OCI-LY3 (cell line): ENCODE results near the gene SLCO4C1.
"Not testable (repeated sequence)": the region's sequence is repeated elsewhere in the genome, so short reads cannot be mapped to it uniquely, and the experiment has no call there.

ENCODE experiments used
- H2AFZ ChIP-seq: fragments of 200-600, 300-600 bp; shearing (Covaris generic); 2 replicates; pipeline ENCODE4 v1.6.0; 2014; ENCODE audit warnings: antibody characterized with exemption, low read depth, low read length
- H3K27ac ChIP-seq: fragments of 200-600, 300-600 bp; sonication (generic); 2 replicates; pipeline ENCODE4 v1.5.1; 2014; ENCODE audit warnings: mild to moderate bottlenecking, low read length, moderate library complexity, mixed read lengths
- H3K27me3 ChIP-seq: fragments of 200-600, 300-600 bp; sonication (generic); 2 replicates; pipeline ENCODE4 v1.6.1; 2014; ENCODE audit warnings: low read depth, low read length, mixed read lengths
- H3K36me3 ChIP-seq: fragments of 200-600, 300-600 bp; sonication (generic); replicated peaks from 2 replicates; pipeline ENCODE3; 2014; ENCODE audit warnings: low read depth, low read length, mixed read lengths
- H3K4me1 ChIP-seq: fragments of 300-600, 200-600 bp; sonication (generic); 2 replicates; pipeline ENCODE4 v1.6.1; 2014; ENCODE audit warnings: low read length, mixed read lengths
- H3K4me2 ChIP-seq: fragments of 200-600, 300-600 bp; sonication (generic); 2 replicates; pipeline ENCODE4 v1.6.1; 2014; ENCODE audit warnings: low read length, mixed read lengths
- H3K4me3 ChIP-seq: fragments of 300-600, 200-600 bp; sonication (generic); 2 replicates; pipeline ENCODE4 v1.5.1; 2014; ENCODE audit warnings: antibody characterized with exemption, mild to moderate bottlenecking, low read length, moderate library complexity
- H3K79me2 ChIP-seq: fragments of 300-600, 200-600 bp; shearing (Covaris generic); 2 replicates; pipeline ENCODE4 v1.6.1; 2014; ENCODE audit warnings: mild to moderate bottlenecking, low read length, mixed read lengths
- H3K9ac ChIP-seq: fragments of 300-600, 200-600 bp; shearing (Covaris generic); 2 replicates; pipeline ENCODE4 v1.6.0; 2014; ENCODE audit warnings: mild to moderate bottlenecking, low read length, moderate library complexity
- H3K9me3 ChIP-seq: fragments of 200-600, 300-600 bp; shearing (Covaris generic); 2 replicates; pipeline ENCODE4 v1.6.1; 2014; ENCODE audit warnings: low read length, mixed read lengths; ENCODE audit not compliant: insufficient read depth
- H4K20me1 ChIP-seq: fragments of 200-600, 300-600 bp; sonication (generic); 2 replicates; pipeline ENCODE4 v1.6.1; 2016; ENCODE audit warnings: low read length, mixed read lengths; ENCODE audit not compliant: insufficient read depth
- EZH2phosphoT487 ChIP-seq: fragments of 200-600 bp; shearing (Covaris generic); IDR thresholded peaks from 2 replicates; pipeline ENCODE4 v1.6.1; 2018; ENCODE audit warnings: antibody characterized with exemption, mixed run types, low read depth
- TF ChIP-seq, protein P1 (sequence below): fragments of 200-600, 300-600 bp; sonication (generic); IDR thresholded peaks from 2 replicates; pipeline ENCODE4 v1.5.1; 2014; ENCODE audit warnings: antibody characterized with exemption, low read length, low read depth

Gene SLCO4C1, protein sequence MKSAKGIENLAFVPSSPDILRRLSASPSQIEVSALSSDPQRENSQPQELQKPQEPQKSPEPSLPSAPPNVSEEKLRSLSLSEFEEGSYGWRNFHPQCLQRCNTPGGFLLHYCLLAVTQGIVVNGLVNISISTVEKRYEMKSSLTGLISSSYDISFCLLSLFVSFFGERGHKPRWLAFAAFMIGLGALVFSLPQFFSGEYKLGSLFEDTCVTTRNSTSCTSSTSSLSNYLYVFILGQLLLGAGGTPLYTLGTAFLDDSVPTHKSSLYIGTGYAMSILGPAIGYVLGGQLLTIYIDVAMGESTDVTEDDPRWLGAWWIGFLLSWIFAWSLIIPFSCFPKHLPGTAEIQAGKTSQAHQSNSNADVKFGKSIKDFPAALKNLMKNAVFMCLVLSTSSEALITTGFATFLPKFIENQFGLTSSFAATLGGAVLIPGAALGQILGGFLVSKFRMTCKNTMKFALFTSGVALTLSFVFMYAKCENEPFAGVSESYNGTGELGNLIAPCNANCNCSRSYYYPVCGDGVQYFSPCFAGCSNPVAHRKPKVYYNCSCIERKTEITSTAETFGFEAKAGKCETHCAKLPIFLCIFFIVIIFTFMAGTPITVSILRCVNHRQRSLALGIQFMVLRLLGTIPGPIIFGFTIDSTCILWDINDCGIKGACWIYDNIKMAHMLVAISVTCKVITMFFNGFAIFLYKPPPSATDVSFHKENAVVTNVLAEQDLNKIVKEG

DNA sequence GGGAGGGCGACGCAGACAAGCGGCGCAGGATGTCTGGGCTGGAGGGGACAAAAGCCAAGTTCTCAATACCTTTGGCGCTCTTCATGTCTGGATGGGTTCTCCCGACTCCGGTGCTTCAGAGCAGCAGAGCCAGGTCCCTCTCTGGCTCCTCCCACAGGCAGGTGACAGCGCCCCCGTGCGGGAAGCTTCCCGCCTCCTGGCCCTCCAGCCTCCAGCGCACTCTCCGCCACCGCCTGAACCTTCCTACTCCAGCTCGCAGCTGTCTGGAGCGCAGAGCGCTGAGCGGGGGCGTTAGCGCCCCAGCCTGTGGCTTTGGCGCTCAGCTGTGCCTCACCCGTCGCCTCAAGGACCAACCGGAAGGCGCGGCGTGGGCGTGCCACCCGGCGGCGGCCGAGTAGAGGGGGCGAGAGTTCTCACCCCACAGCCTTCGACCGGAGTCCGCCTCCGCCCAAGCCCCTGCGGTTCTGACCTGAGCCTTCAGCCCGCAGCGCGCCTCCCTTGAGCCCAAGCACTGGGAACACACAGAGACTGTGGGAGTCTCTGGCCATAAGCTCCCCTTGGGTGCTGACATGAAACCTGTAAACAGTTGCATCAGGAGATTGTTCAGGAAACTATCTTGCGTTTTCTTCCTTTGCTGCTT, at the start of gene SLCO4C1:
Gene SLCO4C1 (minus strand): TSS at position 107 of the 640 bp plus-strand sequence. CDS start 22 bp downstream, at position 85.
- Histone ChIP-seq H2AFZ (peak within 1 kb of the TSS; percentile 94), H3K9me3 (no peaks in the 10 kb centered on the region), H3K27ac (no peak within 1 kb of the TSS), H4K20me1 (no peaks in the 10 kb centered on the region), H3K79me2 (no peaks in the 10 kb centered on the region), H3K4me1 (peaks cover 6% of the 10 kb centered on the region; the same call in 1 of the 2 replicates), H3K27me3 (no peaks in the 10 kb centered on the region), H3K4me3 (peak within 1 kb of the TSS; percentile 80), H3K4me2 (peak within 1 kb of the TSS; percentile 90), H3K9ac (peak within 1 kb of the TSS; percentile 48), H3K36me3 (no peaks in the 10 kb centered on the region)
- TF ChIP-seq, protein P1, sequence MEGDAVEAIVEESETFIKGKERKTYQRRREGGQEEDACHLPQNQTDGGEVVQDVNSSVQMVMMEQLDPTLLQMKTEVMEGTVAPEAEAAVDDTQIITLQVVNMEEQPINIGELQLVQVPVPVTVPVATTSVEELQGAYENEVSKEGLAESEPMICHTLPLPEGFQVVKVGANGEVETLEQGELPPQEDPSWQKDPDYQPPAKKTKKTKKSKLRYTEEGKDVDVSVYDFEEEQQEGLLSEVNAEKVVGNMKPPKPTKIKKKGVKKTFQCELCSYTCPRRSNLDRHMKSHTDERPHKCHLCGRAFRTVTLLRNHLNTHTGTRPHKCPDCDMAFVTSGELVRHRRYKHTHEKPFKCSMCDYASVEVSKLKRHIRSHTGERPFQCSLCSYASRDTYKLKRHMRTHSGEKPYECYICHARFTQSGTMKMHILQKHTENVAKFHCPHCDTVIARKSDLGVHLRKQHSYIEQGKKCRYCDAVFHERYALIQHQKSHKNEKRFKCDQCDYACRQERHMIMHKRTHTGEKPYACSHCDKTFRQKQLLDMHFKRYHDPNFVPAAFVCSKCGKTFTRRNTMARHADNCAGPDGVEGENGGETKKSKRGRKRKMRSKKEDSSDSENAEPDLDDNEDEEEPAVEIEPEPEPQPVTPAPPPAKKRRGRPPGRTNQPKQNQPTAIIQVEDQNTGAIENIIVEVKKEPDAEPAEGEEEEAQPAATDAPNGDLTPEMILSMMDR, result peak; percentile 61
- no peak for TF ChIP-seq EZH2phosphoT487

DNA sequence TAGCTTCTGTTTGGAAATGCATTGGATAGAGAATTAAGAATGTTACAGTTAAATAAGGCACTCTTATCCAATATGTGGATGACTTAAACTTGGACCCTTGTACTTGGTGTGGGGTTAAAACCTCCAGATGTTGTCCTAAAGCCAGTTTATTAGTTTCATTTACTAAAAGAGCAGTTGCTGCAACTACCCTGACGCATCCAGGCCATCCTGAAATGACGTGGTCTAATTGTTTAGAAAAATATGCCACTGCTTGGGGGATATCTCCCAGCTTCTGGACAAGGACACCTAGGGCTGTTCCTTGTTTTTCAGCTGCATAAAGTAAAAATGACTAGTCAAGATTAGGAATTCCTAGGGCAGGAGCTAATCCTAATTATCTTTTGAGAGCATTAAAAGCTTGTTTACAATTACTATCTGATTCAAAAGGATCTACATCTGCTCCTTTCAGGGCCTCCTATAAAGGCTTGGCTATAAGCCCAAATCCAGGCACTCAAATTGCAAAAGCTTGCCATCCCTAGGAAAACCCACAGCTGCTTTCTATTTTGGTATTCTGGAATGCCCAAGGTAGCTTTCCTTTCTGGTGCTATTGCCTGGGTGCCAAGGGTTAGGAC, 45.7 kb upstream of the SLCO4C1 start:
- Histone ChIP-seq H3K4me2 (no peak overlapping the region), H3K9me3 (no peaks in the 10 kb centered on the region), H3K9ac (no peak overlapping the region), H3K4me1 (no peaks in the 10 kb centered on the region), H4K20me1 (no peaks in the 10 kb centered on the region), H3K79me2 (no peaks in the 10 kb centered on the region), H3K4me3 (no peak overlapping the region), H3K36me3 (no peaks in the 10 kb centered on the region), H3K27ac (no peak overlapping the region), H3K27me3 (no peaks in the 10 kb centered on the region), H2AFZ (no peak overlapping the region)
- TF ChIP-seq, protein P1, result no peak
- no peak for TF ChIP-seq EZH2phosphoT487

DNA sequence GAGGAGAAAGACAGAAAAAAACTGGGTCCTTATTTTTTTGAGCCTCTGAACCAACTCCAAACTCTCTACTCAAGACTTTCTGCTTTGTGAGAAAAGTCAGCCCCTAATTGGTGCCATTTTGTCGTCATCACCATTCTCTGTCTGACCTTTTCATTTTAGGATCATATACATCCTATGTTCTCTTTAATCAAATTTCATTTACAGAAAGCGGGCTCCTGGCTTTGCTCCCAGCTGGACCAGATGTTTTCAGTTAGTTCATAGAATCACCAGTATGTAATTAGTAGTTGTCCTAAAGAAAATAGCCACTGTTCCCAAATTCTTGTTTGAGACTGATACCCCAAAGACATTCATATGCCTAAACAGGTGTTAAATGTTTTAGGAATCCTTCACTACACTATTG, 28.6 kb upstream of the SLCO4C1 start:
- no peak overlapping the region for H3K4me3 ChIP-seq

DNA sequence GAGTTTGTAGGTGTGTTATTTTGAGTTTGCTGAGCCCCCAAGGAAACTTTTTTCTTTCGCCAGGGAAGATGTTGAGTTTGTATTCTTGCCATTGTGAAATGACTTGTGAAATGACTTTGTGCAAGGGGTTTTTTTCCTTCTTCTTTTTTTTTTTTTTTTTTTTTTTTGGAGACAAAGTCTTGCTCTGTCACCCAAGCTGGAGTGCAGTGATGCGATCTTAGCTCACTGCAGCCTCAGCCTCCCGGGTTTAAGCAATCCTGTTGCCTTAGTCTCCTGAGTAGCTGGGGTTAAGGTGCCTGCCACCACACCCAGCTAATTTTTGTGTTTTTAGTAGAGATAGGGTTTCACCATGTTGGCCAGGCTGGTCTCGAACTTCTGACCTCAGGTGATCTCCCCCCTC, 22.7 kb upstream of the SLCO4C1 start:
- H4K20me1 ChIP-seq, H3K4me1 ChIP-seq, H3K79me2 ChIP-seq, H3K27me3 ChIP-seq, H2AFZ ChIP-seq, H3K4me2 ChIP-seq, H3K9me3 ChIP-seq, H3K4me3 ChIP-seq, H3K9ac ChIP-seq, H3K27ac ChIP-seq, H3K36me3 ChIP-seq: not testable (repeated sequence)

More for the DNA sequence above, 28.6 kb upstream of the SLCO4C1 start:
- Histone ChIP-seq H3K27ac (no peak overlapping the region), H3K36me3 (no peaks in the 10 kb centered on the region), H4K20me1 (no peaks in the 10 kb centered on the region), H2AFZ (no peak overlapping the region), H3K4me2 (no peak overlapping the region), H3K4me1 (no peaks in the 10 kb centered on the region), H3K9ac (no peak overlapping the region), H3K9me3 (no peaks in the 10 kb centered on the region), H3K27me3 (no peaks in the 10 kb centered on the region), H3K79me2 (no peaks in the 10 kb centered on the region)
- TF ChIP-seq, protein P1, result no peak
- TF ChIP-seq EZH2phosphoT487, result no peak
